ENCODE results near the gene LCAT.

LCAT gene

DNA sequence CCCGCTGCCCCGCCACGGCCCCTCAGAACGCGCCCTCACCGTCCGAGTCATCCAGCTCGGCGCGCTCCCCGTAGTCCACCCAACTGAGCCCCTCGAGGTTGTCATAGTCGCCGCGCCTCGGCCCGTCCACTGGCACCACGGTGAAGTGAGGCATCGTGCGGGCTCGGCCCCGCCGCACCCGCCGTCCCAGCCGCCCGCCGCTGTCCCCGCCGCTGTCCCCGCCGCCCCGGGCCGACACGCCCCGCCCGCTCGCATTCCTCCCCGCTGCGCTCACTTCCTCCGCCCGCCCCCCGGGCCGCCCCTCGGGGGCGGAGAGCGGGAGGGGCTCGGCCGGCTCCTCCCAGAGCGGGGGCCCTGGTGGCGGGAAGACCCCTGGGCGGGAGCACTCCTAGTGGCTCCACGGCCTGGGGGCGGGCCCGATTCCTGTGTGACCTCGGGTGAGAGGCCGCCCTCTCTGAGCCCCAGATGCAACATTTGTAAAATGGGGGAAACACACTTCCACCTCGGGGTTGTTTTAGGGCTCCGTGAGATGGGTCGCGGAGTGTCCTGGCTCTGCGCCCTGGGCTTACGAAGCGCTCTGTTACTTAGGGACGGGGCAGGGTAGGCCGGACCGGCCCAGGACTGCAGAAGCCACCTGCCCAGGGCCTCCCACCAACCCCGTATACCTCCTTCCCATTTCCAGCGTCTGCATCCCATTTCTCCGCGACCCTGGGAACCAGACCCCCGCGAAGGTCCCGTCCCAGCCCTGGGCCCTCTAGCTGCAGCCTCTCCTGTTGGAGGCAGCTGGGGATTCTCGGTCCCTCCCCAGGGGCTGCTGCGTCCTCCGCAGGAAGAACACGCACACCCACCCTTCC, 24.7 kb upstream of the LCAT start, which contains the start of gene SLC12A4:
Gene SLC12A4 (minus strand): TSS at position 238 of the 854 bp plus-strand sequence. CDS start 84 bp downstream, at position 154.
- peak; percentile 47 to 80 for DNase-seq (ENCODE audit: low read depth in 2 of 2)

DNA sequence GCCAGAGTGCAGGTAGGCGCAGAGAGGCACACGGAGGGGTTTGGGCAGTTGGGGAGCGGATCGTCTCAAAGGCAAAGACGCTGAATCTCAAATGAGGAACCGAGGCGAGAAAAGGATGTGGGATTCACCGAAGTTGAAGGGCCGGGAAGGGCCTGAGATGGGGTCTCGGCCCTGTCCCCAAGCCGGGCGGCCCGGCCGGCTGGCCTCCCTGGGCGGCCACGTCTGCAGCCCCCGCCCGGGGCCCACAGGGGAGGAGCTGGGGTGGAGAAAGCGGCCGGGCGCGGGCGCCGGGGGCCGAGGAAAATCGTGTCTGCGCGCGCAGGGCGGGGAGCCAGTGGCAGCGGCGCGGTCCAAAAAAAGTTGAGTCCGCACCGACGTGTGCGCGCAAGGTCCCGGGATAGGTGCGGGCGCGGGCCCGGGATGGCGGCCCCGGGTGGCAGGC, 24.1 kb upstream of the LCAT start:
- no peak for DNase-seq (ENCODE audit: low read depth in 2 of 2)

DNA sequence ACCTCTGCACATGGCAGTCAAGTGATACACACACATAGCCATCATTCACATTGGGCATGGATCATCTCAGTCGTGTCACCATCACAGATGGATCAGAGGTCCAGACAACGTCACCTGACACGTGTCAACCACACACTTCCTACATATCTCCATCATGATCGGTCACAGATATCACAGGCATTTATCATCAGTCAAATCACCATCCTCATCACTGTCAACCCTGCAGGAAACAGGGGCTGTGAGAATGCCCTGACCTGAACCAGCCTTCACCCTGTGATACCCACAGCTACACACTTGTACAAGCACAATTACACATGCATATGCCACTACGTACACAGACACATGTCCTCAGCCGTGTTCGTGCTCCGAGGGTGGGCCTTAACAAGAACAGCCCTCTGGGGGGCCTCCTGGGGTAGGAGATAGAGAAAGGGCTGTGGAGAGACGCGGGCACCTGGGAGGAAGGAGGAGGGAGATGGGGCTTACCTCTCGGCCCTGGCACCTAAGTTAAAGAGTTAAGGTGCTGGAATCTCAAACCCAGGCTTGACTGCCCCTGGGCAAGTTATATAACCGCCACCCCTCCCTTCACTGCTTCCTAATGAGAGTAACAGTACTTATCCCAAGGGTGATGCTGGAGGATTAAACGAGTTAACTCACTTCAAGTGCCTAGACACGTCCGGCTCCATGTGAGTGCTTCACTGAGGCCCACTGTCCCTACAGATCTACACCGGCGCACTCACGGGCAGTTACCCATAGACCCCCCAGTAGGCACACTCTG, 23.4 kb upstream of the LCAT start:
- DNase-seq (ENCODE audit: low read depth in 2 of 2): no peak

DNA sequence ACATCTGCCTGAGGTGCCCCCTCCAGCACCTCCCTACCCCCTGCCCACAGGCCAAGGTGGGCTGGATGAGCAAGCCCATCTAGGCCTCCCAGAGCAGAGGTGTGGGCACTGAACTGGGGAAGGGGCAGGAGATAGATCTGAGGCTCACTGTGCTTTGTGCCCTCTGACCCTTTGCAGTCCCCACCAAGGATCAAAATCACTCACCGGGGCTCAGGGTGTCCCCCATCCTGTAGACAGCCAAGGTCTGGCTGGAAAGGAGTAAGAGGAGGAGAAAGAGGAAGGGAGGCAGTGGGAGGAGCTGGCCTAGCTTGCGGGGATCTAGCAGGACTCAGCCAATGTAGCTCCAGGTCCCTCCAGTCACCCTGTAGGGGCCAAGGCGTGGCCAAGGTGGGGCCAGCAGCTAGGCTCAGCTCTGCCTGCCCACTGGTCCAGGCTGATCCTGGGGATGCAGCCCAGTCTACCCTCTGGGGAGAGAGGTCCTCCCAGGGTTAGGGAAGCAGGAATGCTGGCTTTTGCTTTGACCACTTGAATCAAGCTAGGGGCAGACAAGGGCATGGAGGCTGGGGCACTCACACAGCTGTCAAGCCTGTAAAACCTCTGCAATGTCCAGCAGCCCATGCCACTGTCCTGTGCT, 22.7 kb upstream of the LCAT start:
- DNase-seq (ENCODE audit: low read depth in 2 of 2): no peak

DNA sequence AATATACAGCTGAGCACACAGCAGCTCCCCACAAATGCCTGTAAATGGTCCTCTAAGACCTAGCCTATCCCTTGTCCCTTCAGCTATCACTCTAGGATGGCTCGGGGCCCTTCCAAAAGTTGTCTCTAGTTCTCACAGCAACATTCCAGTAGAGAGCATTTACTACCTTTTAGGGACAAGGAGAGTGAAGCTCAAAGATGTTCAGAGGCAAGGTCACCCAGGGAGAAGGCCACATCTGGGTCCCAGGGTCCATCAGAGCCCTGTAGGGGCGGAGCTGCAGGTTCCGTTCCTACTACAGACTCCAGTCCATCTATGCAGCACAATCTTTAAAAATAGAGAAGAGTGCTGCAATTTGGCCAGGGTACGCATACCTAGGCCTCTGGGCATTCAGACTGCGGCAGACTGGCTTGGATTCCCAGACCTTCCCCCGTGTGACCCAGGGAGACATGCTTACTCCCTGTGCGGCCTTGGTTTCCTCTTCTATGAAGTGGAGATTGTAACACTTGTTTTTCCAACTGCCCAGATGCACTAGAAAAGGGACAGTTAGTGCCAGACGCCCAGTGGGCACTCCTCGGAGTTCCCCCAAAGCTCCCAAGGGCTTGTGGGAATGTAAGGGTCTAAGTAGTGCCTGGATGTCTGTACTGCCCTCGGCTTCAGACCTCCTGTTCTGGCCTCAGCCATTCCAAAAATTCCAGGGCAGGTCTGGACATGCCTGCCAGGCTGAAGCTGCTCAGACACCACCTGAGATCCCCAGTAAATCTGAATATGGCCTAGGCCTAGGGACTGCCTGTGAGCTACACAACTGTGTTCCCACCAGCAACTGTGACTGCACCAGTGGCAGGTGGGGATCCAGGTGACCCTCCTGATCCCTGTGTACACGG, 22.0 kb upstream of the LCAT start:
- DNase-seq (ENCODE audit: low read depth in 2 of 2): no peak

DNA sequence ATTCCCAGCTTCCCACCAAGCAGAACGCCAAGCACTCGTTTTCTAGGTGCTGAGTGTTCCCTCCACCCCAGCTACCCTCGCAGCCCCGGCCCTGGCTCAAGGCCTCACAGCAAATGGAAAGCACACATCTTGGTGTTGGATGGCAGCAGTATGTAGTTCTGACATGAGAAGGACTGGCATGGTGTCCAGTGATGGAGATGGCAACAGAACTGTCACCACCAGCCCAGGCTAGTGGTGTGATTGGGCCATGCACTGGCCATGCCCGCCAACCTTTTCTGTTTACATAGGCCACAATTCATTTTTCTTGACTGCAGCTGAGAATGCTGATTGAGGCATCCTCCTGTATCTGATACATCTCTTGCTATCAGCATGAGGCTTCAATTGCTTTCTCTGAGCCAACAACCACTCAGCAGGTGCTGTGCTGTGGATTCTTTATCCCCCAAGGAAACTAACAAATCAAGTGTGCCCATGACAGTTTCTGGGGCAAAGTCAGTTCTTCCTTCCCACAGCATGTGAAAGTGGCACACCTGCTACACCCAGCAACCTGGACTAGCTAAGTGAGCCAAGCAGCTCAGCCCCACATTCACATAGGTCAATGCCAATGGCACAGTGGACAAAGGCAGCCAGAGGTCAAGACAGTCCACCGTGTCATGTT, 20.7 kb upstream of the LCAT start:
- DNase-seq (ENCODE audit: low read depth in 2 of 2): no peak

DNA sequence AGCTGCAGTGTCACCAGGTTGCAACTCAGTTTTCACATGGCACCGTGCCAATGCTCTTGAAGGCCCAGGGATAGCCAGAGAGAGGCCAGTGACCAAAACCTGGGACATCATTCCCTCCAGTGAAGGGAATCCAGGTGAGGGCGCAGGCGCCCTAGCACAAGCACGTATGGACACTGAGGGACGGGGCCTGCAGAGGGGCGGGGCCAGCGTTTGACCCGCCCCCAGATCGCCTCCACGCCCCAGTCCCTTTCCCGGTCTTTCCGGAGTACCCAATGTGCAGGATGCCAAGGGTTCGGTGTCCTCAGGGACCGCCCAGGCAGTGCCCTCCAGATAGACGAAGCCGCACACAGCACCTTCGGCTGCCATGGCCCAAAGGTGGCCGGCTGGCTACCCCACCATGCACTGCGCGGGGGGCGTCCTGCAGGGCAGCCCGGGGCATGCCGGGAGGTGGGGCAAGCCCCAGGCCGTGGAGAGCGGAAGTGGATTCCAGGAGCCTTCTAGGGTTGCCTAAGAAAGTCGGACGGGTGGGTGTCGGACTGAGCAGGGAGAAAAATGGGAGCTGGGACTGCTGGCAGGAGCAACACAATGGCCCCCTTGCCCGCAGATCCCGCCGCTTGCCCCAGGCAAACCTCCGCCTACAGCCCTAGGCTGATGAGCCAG, 19.9 kb upstream of the LCAT start:
- no peak for DNase-seq (ENCODE audit: low read depth in 2 of 2)

DNA sequence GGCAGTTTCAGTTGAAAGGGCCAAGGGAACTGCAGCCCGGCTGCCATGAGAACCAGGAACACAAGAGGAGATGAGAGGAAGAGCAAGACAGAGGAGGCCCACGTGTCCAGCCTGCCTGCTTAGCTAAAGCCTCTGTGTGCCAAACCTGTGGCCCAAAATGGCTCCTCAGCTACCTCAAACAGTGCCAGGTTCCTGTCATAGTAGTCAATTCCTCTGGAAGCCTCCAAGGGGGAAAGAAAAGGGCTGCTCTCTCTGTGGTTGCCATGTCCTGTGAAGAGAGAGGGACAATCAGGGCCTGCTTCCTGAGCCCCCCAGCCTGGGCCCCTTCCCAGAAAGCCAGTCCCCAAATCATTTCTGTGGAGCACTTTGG, 19.4 kb upstream of the LCAT start:
- no peak for DNase-seq (ENCODE audit: low read depth in 2 of 2)

DNA sequence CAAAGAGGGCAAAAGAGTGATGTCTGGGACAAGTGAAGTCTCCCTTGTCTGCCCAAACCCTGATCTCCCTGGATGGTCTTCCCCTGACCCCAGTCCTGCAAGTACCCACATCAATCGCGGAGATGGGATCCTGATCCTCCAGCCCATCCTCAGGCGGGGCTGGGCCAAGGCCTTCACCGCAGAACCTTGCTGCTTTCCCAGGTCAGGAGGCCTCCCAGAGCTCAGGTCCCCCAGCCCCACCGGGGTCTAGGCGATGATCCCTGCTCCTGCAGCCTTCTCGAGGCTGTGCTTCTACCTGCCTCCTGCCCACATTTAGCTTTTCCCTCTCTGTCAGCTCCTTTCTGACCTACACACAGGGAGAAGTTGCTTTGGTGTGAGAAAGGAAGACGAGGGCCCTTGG, 18.2 kb upstream of the LCAT start:
- DNase-seq (ENCODE audit: low read depth in 2 of 2): no peak

DNA sequence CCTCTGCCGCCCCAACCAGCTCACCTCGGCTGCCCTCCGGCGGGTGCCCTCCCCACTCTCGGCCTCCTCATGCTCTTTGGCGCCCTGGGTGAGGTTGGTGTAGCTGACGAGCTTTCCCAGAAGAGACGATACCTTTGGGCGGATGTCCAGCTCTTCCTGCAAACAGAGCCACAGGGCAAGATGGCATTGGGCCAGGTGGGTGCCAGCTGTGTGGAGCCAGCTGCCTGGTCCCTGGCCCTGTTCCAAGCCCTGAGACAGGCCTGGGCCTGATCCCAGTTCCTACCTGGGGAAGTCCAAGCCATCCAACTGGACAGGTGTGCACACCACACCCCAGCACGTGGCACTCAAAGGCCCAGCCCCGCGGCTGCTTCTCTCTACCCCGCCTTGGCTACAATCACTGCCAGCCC, 17.6 kb upstream of the LCAT start:
- DNase-seq (ENCODE audit: low read depth in 2 of 2): no peak

DNA sequence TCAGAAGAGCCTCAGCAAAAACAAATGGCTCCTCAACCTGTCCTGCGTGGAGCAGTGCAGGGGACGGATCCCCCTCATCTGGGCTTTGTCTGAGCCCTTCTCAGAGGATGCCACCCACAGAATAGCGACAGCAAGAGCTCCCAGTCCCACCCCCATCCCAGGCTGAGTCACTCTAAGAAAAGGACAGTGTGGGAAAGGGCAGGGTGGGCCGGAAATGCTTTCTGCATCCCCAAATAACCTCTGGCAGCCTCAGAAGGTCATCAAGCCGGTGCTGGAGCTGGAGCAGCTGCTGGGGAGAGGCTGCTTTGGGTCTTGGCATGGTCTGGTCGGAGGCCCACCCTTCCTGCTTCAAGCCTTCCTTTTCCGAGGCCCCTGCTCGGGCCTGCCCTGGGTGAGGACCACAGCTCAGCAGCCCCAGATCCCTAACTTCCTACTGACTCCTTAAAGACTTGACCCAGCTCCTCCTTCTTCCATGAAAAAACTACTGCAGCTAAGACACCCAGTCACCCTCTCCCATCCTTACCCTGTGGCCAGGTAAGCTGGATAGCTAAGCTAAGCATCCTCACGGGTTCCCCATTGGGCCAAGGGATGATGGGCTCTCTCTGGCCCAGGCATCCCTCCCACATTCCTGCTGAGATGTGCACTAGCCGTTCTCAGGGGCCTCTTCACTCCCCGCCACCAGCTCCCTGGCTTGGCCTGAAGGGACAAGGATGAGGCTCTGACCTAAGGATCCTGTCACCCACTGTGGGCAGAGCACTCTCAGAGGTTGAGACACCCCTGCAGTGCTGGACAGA, 15.8 kb upstream of the LCAT start:
- no peak for DNase-seq (ENCODE audit: low read depth in 2 of 2)

DNA sequence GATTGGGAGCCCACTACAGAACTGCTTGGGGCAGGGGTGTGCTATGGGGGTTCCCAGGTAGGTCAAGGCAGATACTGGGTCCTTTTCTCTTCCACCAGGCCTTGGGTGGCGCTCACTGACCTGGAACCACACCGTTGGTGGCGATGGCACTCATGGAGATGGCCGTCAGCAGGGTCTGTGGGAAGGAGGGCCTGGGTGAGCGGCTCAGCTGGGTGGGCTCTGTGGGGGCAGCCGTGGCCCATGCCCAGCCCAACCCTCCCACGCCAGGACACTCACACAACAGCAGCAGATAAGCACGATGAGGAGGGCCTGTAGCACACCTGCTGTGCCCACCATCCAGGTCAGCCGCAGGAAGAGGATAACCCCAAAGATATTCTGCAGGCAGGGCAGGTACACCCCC, 13.7 kb upstream of the LCAT start:
- DNase-seq (ENCODE audit: low read depth in 2 of 2): no peak

DNA sequence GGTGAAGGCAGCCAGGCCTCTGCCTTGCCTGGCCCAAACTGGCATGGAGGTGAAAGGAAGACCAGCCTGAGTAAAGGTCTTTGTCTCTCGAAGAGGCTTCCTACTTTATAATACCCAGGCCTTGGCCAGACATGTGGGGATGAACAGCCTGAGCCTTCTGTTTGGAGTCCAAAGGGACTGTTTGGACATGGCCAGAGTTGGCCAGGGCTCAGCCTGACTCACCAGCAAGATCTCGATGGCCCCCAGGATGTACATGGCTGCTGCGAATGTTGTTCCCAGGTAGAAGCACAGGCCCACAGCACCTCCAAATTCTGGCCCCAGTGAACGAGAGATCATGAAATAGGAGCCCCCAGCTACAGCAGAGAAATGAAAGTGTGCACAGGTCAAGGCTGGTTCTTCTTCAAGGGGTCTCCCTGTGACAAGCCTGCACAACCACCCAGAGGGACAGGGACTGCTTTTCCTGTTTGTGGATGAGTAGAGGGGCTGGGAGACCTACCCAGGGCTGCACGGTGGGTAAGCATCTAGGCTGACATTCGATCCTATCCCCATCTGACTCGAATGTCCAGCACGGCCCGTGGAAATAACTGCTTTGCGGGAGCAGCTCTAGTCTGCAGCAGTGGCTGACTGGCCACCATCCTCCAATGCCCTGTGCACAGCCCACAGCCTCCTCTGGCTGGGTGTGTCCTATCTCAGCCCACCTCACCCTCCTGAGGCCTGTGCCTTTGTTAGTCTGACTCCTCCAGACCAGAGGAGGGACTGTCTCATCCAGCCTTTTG, 10.7 kb upstream of the LCAT start:
- no peak for DNase-seq (ENCODE audit: low read depth in 2 of 2)

DNA sequence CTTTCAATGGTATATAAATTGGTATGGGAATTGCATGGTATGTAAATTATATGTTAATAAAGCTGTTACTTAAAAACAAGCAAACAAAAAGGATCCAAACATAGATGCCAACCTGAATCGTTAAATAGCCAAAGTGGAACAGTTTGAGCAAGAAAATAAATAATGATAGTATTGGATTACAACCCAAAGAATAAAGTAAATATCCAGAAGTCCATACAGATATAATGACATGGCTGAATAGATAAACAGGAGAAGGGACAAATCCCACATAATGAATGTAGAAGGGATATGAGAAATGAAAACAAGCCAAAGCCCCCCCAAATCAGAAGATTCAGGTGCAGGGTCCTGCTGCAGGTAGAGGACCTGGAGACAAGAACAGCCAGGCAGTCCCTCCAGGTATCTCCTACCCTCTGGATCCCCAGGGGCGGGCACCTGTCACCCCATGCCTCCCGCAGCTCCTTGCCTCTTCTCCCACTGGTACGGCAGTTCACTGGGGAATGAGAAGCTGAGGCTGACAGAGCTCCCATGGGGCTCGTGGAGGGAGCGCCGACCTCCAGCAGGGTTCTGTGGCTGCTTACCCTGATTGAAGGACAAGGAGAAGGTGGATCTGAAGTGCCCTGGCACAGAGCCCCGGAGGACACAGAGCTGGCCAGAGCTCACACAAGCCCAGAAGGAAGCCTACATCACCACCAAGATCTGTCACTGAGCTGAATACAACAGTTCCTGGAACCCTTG, 9.9 kb upstream of the LCAT start:
- no peak for DNase-seq (ENCODE audit: low read depth in 2 of 2)

DNA sequence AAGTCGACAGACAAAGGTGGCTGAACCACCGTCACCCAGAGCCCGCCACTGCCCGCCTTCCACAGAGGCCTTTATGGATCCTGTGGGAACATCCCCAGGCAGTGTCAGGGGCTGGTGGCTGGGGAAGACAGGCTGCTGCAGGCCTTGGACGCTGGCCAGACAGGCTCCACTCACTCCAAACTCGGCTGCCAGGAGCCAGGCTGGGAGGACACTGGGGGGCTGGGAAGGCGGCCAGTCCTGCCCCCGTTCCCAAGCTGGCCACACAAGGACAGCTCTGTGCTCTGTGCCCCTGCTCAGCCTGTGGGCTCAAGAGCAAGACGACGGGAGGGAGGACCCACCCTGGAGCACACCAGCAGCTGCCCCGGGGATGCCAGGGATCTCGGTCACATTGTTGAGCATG, 7.6 kb upstream of the LCAT start:
- DNase-seq (ENCODE audit: low read depth in 2 of 2): no peak

DNA sequence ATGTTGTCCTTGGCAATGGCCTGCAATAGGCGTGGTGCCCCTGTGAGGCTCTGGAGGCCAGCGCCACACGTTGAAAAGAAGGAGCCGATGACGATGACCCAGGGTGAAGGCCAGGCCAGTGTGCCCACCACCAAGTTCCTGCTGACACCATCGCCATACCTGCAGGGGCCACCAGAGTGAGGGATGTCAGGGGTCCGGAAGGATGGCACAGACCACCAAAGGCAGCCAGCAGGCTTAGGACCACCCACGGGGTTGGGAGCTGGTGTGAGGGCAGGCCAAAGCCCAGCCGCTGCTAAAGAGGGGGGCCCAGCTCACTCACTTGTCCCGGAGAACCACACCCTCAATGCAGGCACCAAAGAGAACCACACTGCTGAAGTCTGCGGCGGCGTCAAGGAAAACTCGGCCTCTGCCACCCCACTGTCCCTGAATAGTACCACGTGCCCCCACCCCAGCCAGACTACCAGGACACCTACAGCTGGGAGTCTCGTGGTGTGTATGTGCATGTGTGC, 6.5 kb upstream of the LCAT start:
- DNase-seq (ENCODE audit: low read depth in 2 of 2): no peak

DNA sequence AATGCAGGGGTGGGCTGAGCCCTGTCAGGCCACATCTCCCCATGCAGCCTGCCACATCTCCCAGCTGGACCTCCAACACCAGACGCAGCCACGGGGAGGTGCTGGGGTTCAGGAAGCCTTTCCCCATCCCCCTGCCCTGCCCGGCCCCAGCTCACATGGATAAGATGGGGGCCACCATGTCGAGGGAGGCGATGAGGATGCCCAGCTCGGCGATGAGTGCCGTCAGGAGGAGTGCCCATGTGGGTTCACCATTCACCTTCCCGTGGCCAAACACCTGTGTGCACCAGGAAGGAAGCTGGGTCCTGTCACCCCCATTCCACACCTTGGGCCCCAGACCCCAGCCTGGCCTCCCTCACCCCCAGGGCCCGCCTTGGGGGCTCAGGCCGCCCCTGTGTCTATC, 5.7 kb upstream of the LCAT start:
- DNase-seq (ENCODE audit: low read depth in 2 of 2): no peak

DNA sequence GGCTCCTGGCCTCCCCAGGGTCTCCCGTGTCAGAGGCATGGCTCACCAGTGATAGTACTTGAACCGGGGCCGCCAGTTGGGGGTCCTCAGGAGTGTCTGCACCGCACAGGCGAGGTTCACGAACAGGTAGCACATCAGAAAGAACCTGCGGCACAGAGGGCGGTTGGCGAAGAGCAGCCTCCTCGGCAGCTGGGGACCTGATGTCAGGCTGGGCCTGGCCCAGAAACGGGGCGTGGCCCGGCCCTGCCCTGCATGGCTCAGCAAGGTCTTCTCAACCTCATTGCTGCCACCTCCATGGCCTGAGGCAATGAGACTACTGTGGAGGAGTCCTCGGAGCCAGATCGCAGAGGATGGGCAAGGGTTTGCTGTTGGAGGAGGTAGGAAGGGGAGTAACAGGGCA, 4.1 kb upstream of the LCAT start:
- DNase-seq (ENCODE audit: low read depth in 2 of 2): no peak
